ENCODE measurements around the gene GDF11. TPM values are rescaled to one million over a fixed set of nuclear protein-coding genes. Genes with fewer than 3 reads are reported as not detected.

Gene GDF11
- total and polyA plus RNA-seq, 2 of the 8 experiments (the other 6 are each of a cell fraction or from before 2014, with no cell fraction given) = 12.1 to 15.1 TPM

DNA sequence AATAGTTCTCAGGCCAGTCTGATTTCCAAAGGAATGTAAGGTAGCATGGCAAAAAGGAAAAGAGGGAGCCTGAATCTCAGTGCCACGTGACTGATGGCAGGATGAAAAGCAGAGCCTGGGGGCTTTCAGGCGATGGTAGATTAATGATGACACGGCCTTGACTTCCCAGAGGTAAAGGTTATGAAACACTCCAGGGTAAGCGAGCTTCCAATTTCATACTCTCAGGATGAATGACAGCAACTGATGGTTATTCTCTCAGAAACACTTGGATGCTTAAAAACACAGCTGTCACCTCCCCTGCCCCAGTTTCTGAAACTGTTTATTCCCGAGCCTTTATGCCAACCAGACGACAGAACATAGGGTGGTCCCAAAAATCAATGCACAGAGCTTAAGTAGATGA is 28.8 kb downstream of the GDF11 start:
- CTCF ChIA-PET (ENCODE audit: partially characterized antibody) = interaction anchor here (0.6 to 4.1 kb wide), 9 partner anchors 9 to 212 kb away, joined by 3 to 25 read pairs (median 8); no protein-coding TSS in a partner anchor
- H3K4me3 ChIP-seq (ENCODE audit: extremely low read depth in 1 of 4, insufficient read depth in 2 of 4, low read depth in 3 of 4, low read length in 4 of 4) = no peak overlapping the region
- DNase-seq (ENCODE audit: low read depth in 1 of 2, low spot score in 2 of 2) (no peak), FAIRE-seq (no peak)
- no peak overlapping the region for H3K14ac ChIP-seq (ENCODE audit: insufficient read length)
- H4K8ac ChIP-seq (ENCODE audit: extremely low read depth, insufficient read depth, low read length) = no peak overlapping the region
- no peak overlapping the region for H3K4ac ChIP-seq (replicated peaks; ENCODE audit: insufficient read length, low read depth, low read length)
- no peak overlapping the region for H2BK120ac ChIP-seq (replicated peaks; ENCODE audit: low read depth, low read length)
- H2AK5ac ChIP-seq (ENCODE audit: low read depth, low read length) = no peak overlapping the region
- H3K9ac ChIP-seq (replicated peaks in 1 of 4; ENCODE audit: extremely low read depth in 1 of 4, low read depth in 3 of 4, low read length in 3 of 4) = no peak overlapping the region
- H3K79me1 ChIP-seq (ENCODE audit: low read depth, low read length) = peaks cover 4% of the 10 kb centered on the region
- H4K20me1 ChIP-seq (replicated peaks in 1 of 2; ENCODE audit: control insufficient read depth in 1 of 2, insufficient read depth in 2 of 2, low read length in 2 of 2) = peaks cover 5 to 7% of the 10 kb centered on the region in 2 experiments
- H2BK15ac ChIP-seq (ENCODE audit: low read length) = no peak overlapping the region
- POLR2A ChIA-PET (ENCODE audit: partially characterized antibody) = interaction anchor here (0.8 to 46.5 kb wide), 10 partner anchors 9 to 224 kb away, joined by 3 to 809 read pairs (median 4); partner anchors contain the start of genes CD63, GDF11 and ORMDL2
- H3K23me2 ChIP-seq (ENCODE audit: low read depth, low read length) = no peaks in the 10 kb centered on the region; the same call in 1 of the 2 replicates
- H3K9me3 ChIP-seq (ENCODE audit: insufficient read depth in 2 of 2, low read depth in 1 of 2, low read length in 1 of 2) = no peaks in the 10 kb centered on the region
- H4K91ac ChIP-seq (replicated peaks; ENCODE audit: insufficient read length, low read length) = no peak overlapping the region
- H3K4me1 ChIP-seq (replicated peaks in 1 of 4; ENCODE audit: control insufficient read depth in 3 of 4, insufficient read depth in 4 of 4, low read length in 3 of 4) = no peaks in the 10 kb centered on the region
- no peaks in the 10 kb centered on the region for H3K27me3 ChIP-seq (replicated peaks in 1 of 4; ENCODE audit: control insufficient read depth in 3 of 4, extremely low read depth in 1 of 4, insufficient read depth in 3 of 4, low read length in 3 of 4)
- no peak overlapping the region for H2BK20ac ChIP-seq (ENCODE audit: low read length)
- no peak overlapping the region for H3K56ac ChIP-seq (replicated peaks; ENCODE audit: insufficient read length, low read depth, low read length)
- H3K27ac ChIP-seq (ENCODE audit: low read depth, low read length) = no peak overlapping the region
- no peak overlapping the region for H3K4me2 ChIP-seq (ENCODE audit: insufficient read depth in 1 of 2, low read depth in 2 of 2, low read length in 2 of 2)
- H2AFZ ChIP-seq (ENCODE audit: low read length) = no peak overlapping the region
- H3K79me2 ChIP-seq (ENCODE audit: control insufficient read depth in 1 of 2, insufficient read depth in 2 of 2, low read length in 2 of 2) = no peaks in the 10 kb centered on the region
- WGBS, 2 experiments (ENCODE audit: extremely low coverage in 1 of 2, insufficient coverage in 1 of 2, insufficient read length in 1 of 2, insufficient replicate concordance in 2 of 2, low coverage in 1 of 2, low lambda C conversion rate in 2 of 2, missing lambda C conversion rate in 1 of 2) = 92% methylated on average over 6 of the region's 6 CpGs; no CpG with 5 or more reads in 1 of the 2 experiments
- no peak overlapping the region for H3K18ac ChIP-seq (ENCODE audit: extremely low read depth, low read length)
- no peak overlapping the region for H4K5ac ChIP-seq (ENCODE audit: insufficient read length, low read depth, low read length)
- H2BK12ac ChIP-seq (ENCODE audit: low read depth, low read length) = no peak overlapping the region
- no peak overlapping the region for H2BK5ac ChIP-seq (ENCODE audit: low read depth, low read length)
- peaks cover 2 to 40% (median 6%) of the 10 kb centered on the region in 4 experiments for H3K36me3 ChIP-seq (ENCODE audit: control insufficient read depth in 2 of 4, insufficient read depth in 4 of 4, low read length in 3 of 4)
- no peak overlapping the region for H3K23ac ChIP-seq (ENCODE audit: insufficient read length)
- TF ChIP-seq POLR2A (IDR thresholded peaks at IDR 0.05; ENCODE audit: control extremely low read depth in 1 of 2, low read depth in 2 of 2, low read length in 2 of 2) = no peak
- no peak for TF ChIP-seq KDM4A (IDR thresholded peaks at IDR 0.05; ENCODE audit: low read depth, low read length, severe bottlenecking)
- TF ChIP-seq TAF7 (optimal IDR thresholded peaks at IDR 0.05; ENCODE audit: borderline replicate concordance, low read depth, low read length) = no peak
- no peak for TF ChIP-seq POLR2AphosphoS5 (IDR thresholded peaks at IDR 0.05; ENCODE audit: low read depth, low read length)
- no peak for TF ChIP-seq JUND (IDR thresholded peaks at IDR 0.05; ENCODE audit: low read length)
- TF ChIP-seq ZNF274 (IDR thresholded peaks at IDR 0.05; ENCODE audit: borderline replicate concordance, extremely low read depth, low read length) = no peak
- TF ChIP-seq SP4 (IDR thresholded peaks at IDR 0.05; ENCODE audit: low read length) = no peak
- no peak for TF ChIP-seq KDM5A (IDR thresholded peaks at IDR 0.05; ENCODE audit: low read length)
- TF ChIP-seq CHD1 (IDR thresholded peaks at IDR 0.05; ENCODE audit: low read depth, low read length) = no peak
- no peak for TF ChIP-seq PHF8 (conservative IDR thresholded peaks at IDR 0.05; ENCODE audit: low read depth, low read length)
- no peak for TF ChIP-seq RNF2 (IDR thresholded peaks at IDR 0.05; ENCODE audit: borderline replicate concordance, low read depth, low read length, missing control alignments, poor library complexity, severe bottlenecking)
- no peak for TF ChIP-seq TAF1 (IDR thresholded peaks at IDR 0.05; ENCODE audit: low read depth, low read length)
- TF ChIP-seq SAP30 (IDR thresholded peaks at IDR 0.05; ENCODE audit: insufficient read depth, insufficient replicate concordance, low read length) = no peak
- no peak for TF ChIP-seq EZH2 (IDR thresholded peaks at IDR 0.05; ENCODE audit: low read depth, low read length, severe bottlenecking)
- no peak for TF ChIP-seq BACH1 (IDR thresholded peaks at IDR 0.05; ENCODE audit: low read length)

Measured in H1 (cell line).